ELR (cell line): ENCODE data around the gene SUGCT.

Experiments used
- DNase-seq: peaks from one replicate; pipeline ENCODE4 v3.0.0-alpha.2; 2015; ENCODE audit warnings: low read depth

Gene SUGCT

GRCh38 chr7:40874756-40875155 is 740.0 kb downstream of the SUGCT start:
- DNase-seq = no peak

- no peak for DNase-seq
These were observed 741.8 kb downstream of the SUGCT start for GRCh38 chr7:40876601-40877000.

- DNase-seq = no peak
These were observed 745.2 kb downstream of the SUGCT start for GRCh38 chr7:40879941-40880543.

GRCh38 chr7:40880581-40880980 is 745.8 kb downstream of the SUGCT start:
- DNase-seq = no peak

- no peak for DNase-seq
These were observed 746.7 kb downstream of the SUGCT start for GRCh38 chr7:40881405-40881926.

GRCh38 chr7:40882071-40882658 is 747.4 kb downstream of the SUGCT start:
- no peak for DNase-seq

GRCh38 chr7:40883826-40884225 is 749.0 kb downstream of the SUGCT start:
- DNase-seq = no peak

- no peak for DNase-seq
These were observed 749.4 kb downstream of the SUGCT start for GRCh38 chr7:40884241-40884640.

GRCh38 chr7:40885503-40885902 is 750.7 kb downstream of the SUGCT start:
- DNase-seq = peak; percentile 68

- peak; percentile 81 for DNase-seq
These were observed 752.3 kb downstream of the SUGCT start for GRCh38 chr7:40887099-40887498.

- no peak for DNase-seq
These were observed 753.7 kb downstream of the SUGCT start for GRCh38 chr7:40888499-40888898.

GRCh38 chr7:40889099-40889498 is 754.3 kb downstream of the SUGCT start:
- DNase-seq = no peak

- no peak for DNase-seq
These were observed 754.7 kb downstream of the SUGCT start for GRCh38 chr7:40889539-40889938.

- no peak for DNase-seq
These were observed 755.4 kb downstream of the SUGCT start for GRCh38 chr7:40890088-40890692.

GRCh38 chr7:40891232-40891631 is 756.4 kb downstream of the SUGCT start:
- no peak for DNase-seq

GRCh38 chr7:40899151-40899550 is 764.3 kb downstream of the SUGCT start:
- peak; percentile 60 for DNase-seq

GRCh38 chr7:40899636-40900507 is 765.1 kb downstream of the SUGCT start:
- DNase-seq = no peak

- no peak for DNase-seq
These were observed 769.1 kb downstream of the SUGCT start for GRCh38 chr7:40903872-40904271.

GRCh38 chr7:40907286-40907685 is 772.5 kb downstream of the SUGCT start:
- DNase-seq = no peak

GRCh38 chr7:40909346-40909980 is 774.7 kb downstream of the SUGCT start:
- DNase-seq = no peak
